ENCODE results near the gene ESR2.

DNA sequence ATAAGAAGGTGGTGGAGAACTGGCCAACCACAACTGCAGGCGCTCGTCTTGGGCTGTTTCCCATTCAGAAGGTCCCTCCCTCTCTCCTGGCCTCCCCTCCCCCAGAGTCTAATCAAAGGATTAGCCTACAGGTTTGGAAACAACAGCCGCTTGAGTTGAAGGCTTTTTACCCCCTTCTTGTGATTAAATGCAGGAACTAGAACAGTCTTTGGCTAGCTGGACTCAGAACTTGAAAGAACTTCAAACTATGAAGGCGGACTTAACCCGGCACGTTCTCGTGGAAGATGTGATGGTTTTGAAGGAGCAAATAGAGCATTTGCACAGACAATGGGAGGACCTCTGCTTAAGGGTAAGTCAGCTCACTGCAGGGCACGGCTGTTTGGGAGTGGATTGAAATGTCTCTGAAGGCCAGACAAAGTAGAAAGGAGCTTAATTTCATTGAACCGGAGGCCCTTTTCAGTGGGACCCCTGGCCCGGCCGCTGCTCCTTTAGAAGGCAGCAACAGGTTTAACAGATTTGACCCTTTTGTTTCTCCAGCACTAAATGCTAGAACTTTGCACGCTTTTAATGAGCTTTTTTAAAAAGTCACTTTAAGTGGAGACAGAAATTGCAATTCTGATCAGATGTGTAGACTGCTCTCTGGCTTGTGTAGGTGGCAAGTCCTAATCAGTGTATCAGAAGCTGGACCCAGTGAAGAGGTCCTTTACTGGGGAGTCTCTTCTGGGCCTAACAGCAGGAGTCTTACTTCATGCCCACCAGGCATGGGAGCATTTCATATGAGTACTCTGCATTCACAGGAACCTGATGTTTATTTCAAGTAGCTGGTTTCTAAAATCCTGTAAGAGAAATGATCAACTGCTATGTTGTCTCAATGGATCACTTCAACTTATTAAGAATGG, 107.7 kb downstream of the ESR2 start:
- TF ChIP-seq, protein P1, sequence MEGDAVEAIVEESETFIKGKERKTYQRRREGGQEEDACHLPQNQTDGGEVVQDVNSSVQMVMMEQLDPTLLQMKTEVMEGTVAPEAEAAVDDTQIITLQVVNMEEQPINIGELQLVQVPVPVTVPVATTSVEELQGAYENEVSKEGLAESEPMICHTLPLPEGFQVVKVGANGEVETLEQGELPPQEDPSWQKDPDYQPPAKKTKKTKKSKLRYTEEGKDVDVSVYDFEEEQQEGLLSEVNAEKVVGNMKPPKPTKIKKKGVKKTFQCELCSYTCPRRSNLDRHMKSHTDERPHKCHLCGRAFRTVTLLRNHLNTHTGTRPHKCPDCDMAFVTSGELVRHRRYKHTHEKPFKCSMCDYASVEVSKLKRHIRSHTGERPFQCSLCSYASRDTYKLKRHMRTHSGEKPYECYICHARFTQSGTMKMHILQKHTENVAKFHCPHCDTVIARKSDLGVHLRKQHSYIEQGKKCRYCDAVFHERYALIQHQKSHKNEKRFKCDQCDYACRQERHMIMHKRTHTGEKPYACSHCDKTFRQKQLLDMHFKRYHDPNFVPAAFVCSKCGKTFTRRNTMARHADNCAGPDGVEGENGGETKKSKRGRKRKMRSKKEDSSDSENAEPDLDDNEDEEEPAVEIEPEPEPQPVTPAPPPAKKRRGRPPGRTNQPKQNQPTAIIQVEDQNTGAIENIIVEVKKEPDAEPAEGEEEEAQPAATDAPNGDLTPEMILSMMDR (IDR thresholded peaks at IDR 0.05 in 4 of 5, conservative IDR thresholded peaks at IDR 0.05 in 1 of 5): no peak
- TF ChIP-seq POLR2A (IDR thresholded peaks at IDR 0.05): no peak
